ENCODE measurements around the gene BAG5.

The BAG5 gene

GRCh38 chr14:103563844-103564505 is 1.5 kb upstream of the BAG5 start:
- no peak for DNase-seq (ENCODE audit: low read depth)

- DNase-seq (ENCODE audit: low read depth) = no peak
Measured at GRCh38 chr14:103563226-103563620, 766 bp upstream of the BAG5 start.

GRCh38 chr14:103562179-103562428 is 353 bp downstream of the BAG5 start:
- DNase-seq (ENCODE audit: low read depth) = no peak

- DNase-seq (ENCODE audit: low read depth) = no peak
Measured at GRCh38 chr14:103561381-103562178, 877 bp downstream of the BAG5 start.

- no peak for DNase-seq (ENCODE audit: low read depth)
Measured at GRCh38 chr14:103560691-103561090, 1.8 kb downstream of the BAG5 start.

GRCh38 chr14:103559766-103560165 is 2.7 kb downstream of the BAG5 start:
- no peak for DNase-seq (ENCODE audit: low read depth)

GRCh38 chr14:103558071-103558882 is 4.2 kb downstream of the BAG5 start:
- DNase-seq (ENCODE audit: low read depth) = no peak

- DNase-seq (ENCODE audit: low read depth) = no peak
Measured at GRCh38 chr14:103556946-103557758, 5.3 kb downstream of the BAG5 start.

- no peak for DNase-seq (ENCODE audit: low read depth)
Measured at GRCh38 chr14:103555559-103556337, 6.7 kb downstream of the BAG5 start.

- DNase-seq (ENCODE audit: low read depth) = no peak
Measured at GRCh38 chr14:103552846-103553210, 9.6 kb downstream of the BAG5 start.

GRCh38 chr14:103552011-103552845 is 10.2 kb downstream of the BAG5 start:
- no peak for DNase-seq (ENCODE audit: low read depth)

GRCh38 chr14:103551338-103551762 is 11.1 kb downstream of the BAG5 start:
- DNase-seq (ENCODE audit: low read depth) = no peak

GRCh38 chr14:103550451-103551337 is 11.8 kb downstream of the BAG5 start:
- DNase-seq (ENCODE audit: low read depth) = no peak

- no peak for DNase-seq (ENCODE audit: low read depth)
Measured at GRCh38 chr14:103549361-103550311, 12.8 kb downstream of the BAG5 start.

GRCh38 chr14:103548463-103549351 is 13.8 kb downstream of the BAG5 start:
- no peak for DNase-seq (ENCODE audit: low read depth)

GRCh38 chr14:103547941-103548462 is 14.5 kb downstream of the BAG5 start:
- DNase-seq (ENCODE audit: low read depth) = no peak

GRCh38 chr14:103547455-103547940 is 15.0 kb downstream of the BAG5 start:
- no peak for DNase-seq (ENCODE audit: low read depth)

Measured in stimulated activated CD8-positive, alpha-beta memory T cell treated with anti-CD3 and anti-CD28 coated beads, Interleukin-12 subunit alpha, Interleukin-12 subunit beta, amount 100 ng/mL, for 4 hours (primary cell).